ENCODE results near the gene GZMM. TPM values are rescaled to one million over a fixed set of nuclear protein-coding genes. Genes with fewer than 3 reads are reported as not detected.

Gene GZMM
- total RNA-seq, 1 experiment from 2014 or later: not detected

DNA sequence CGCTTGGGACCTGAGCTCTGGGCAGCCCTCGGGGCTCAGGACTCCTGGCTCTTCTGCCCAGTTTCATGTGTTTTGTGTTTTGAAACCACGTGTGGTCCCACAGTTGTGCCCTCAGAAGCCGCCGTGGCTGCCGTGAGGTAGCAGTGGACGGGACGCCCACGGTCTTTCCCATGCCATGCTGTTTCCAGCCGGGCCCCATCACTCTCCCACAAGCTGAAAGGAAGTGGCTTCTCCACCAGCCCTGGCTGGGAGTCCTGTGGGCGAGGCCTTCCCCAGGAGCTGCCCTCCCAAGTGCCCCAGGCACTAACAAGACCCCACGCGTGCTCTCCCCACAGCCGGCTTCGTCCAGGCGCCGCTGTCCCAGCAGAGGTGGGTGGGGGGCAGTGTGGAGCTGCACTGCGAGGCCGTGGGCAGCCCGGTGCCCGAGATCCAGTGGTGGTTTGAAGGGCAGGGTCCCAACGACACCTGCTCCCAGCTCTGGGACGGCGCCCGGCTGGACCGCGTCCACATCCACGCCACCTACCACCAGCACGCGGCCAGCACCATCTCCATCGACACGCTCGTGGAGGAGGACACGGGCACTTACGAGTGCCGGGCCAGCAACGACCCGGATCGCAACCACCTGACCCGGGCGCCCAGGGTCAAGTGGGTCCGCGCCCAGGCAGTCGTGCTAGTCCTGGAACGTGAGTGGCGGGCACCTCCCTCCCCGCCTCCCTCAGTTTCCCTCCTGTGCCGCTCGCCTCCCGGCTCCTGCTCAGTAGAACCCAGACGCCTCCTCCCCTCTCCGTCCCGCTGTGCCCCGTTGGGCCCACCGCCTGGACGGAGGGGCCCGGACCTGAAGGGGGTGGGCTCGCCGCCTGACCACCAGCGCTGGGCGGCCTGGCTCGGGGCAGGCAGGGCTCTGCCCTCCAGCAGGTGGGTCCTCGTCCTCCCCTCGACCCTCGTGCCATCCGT is 33.9 kb downstream of the GZMM start:
- Histone ChIP-seq H3K79me2 (ENCODE audit: low read length) (peaks cover 77% of the 10 kb centered on the region), H3K9me3 (ENCODE audit: low read length) (no peaks in the 10 kb centered on the region), H4K20me1 (ENCODE audit: low read length) (peaks cover 57% of the 10 kb centered on the region), H3F3A (ENCODE audit: low read length, unreplicated experiment) (no peaks in the 10 kb centered on the region), H3K27me3 (ENCODE audit: low read length) (no peaks in the 10 kb centered on the region), H3K4me3 (ENCODE audit: low read length) (no peak overlapping the region), H2AFZ (ENCODE audit: low read length) (no peak overlapping the region), H3K36me3 (ENCODE audit: low read depth, low read length) (no peaks in the 10 kb centered on the region; the same call in 1 of the 2 replicates), H3K4me2 (ENCODE audit: low read length) (no peak overlapping the region), H3K27ac (ENCODE audit: low read length) (no peak overlapping the region), H3K4me1 (ENCODE audit: insufficient read depth, low read length) (peaks cover 20% of the 10 kb centered on the region), H3K9ac (ENCODE audit: low read length) (no peak overlapping the region), H3K9me2 (replicated peaks; ENCODE audit: low read length) (no peaks in the 10 kb centered on the region)
- CTCF ChIA-PET: no interaction called here
- no TSS peak for BruUV-seq (replicated peaks)
- ATAC-seq (no peak), DNase-seq (no peak)
- intact Hi-C loops (cut with micrococcal nuclease): loop anchor here (10.0 kb wide), 1 partner anchor 57 kb away; the partner anchor contains the start of genes FGF22 and POLRMT
- POLR2A ChIA-PET (ENCODE audit: unreplicated experiment): no interaction called here
- TF ChIP-seq CTCF (conservative IDR thresholded peaks at IDR 0.05; ENCODE audit: low read depth, low read length): no peak
- TF ChIP-seq EZH2phosphoT487 (IDR thresholded peaks at IDR 0.05; ENCODE audit: borderline replicate concordance, low read length): no peak
- no peak for TF ChIP-seq EZH2 (IDR thresholded peaks at IDR 0.05; ENCODE audit: low read length, unreplicated experiment)

DNA sequence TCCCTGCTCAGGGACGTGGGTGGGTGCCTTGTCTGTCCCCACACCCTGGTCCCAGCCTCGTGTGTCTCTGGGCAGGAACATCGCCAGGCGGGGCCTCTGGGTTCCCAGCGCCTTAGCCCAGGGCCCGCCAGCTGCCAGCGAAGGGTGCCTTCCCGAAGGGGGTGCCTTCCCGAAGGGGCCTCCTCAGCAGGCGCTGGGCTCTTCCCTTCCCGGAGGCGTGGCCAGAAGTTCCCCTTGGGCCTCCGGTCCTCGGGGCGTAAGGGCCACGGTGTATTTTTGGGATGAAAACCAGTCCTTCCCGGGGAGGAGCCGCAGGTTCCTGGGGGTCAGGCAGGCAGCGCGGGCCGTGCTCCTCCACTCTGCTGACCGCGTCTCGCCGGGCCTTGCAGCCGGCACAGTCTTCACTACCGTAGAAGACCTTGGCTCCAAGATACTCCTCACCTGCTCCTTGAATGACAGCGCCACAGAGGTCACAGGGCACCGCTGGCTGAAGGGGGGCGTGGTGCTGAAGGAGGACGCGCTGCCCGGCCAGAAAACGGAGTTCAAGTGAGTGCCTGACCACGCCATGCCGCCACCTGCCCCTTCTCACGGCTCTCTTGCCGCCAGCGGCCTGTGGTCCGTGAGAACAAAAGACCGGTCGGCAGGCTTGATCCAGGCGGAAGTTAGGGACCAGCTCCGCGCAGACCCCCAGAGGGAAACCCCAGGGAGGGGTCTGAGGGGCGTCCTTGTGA is 35.4 kb downstream of the GZMM start:
- no peak overlapping the region for H3K4me2 ChIP-seq (ENCODE audit: low read length)
- intact Hi-C loops (cut with micrococcal nuclease): loop anchor here (10.0 kb wide), 1 partner anchor 56 kb away; the partner anchor contains the start of genes FGF22 and POLRMT
- no peak overlapping the region for H3K4me3 ChIP-seq (ENCODE audit: low read length)
- H4K20me1 ChIP-seq (ENCODE audit: low read length): peaks cover 46% of the 10 kb centered on the region
- peaks cover 20% of the 10 kb centered on the region for H3K4me1 ChIP-seq (ENCODE audit: insufficient read depth, low read length)
- no peaks in the 10 kb centered on the region for H3K9me3 ChIP-seq (ENCODE audit: low read length)
- ATAC-seq (no peak), DNase-seq (no peak)
- H3K79me2 ChIP-seq (ENCODE audit: low read length): peaks cover 61% of the 10 kb centered on the region
- no peaks in the 10 kb centered on the region; the same call in 1 of the 2 replicates for H3K36me3 ChIP-seq (ENCODE audit: low read depth, low read length)
- CTCF ChIA-PET: no interaction called here
- POLR2A ChIA-PET (ENCODE audit: unreplicated experiment): no interaction called here
- no peak overlapping the region for H2AFZ ChIP-seq (ENCODE audit: low read length)
- no peak for TF ChIP-seq CTCF (conservative IDR thresholded peaks at IDR 0.05; ENCODE audit: low read depth, low read length)
- H3K9me2 ChIP-seq (replicated peaks; ENCODE audit: low read length): no peaks in the 10 kb centered on the region
- H3F3A ChIP-seq (ENCODE audit: low read length, unreplicated experiment): no peaks in the 10 kb centered on the region
- H3K9ac ChIP-seq (ENCODE audit: low read length): no peak overlapping the region
- BruUV-seq (replicated peaks): no TSS peak
- no peak overlapping the region for H3K27ac ChIP-seq (ENCODE audit: low read length)
- H3K27me3 ChIP-seq (ENCODE audit: low read length): no peaks in the 10 kb centered on the region

Data from PC-3 (cell line).